Activated CD8-positive, alpha-beta memory T cell treated with anti-CD3 and anti-CD28 coated beads for 24 hours (primary cell): Measurements from ENCODE around the gene RIPOR2.
"Not testable (repeated sequence)": the region's sequence is repeated elsewhere in the genome, so short reads cannot be mapped to it uniquely, and the experiment has no call there.

Experiments
- DNase-seq: peaks from one replicate; pipeline ENCODE4 v3.0.0-alpha.2; 2020

Gene RIPOR2

GRCh38 chr6:24757611-24758010 is 178.1 kb downstream of the RIPOR2 start:
- DNase-seq: no peak

GRCh38 chr6:24755279-24755678 is 180.5 kb downstream of the RIPOR2 start:
- no peak for DNase-seq

GRCh38 chr6:24754378-24754777 is 181.4 kb downstream of the RIPOR2 start:
- DNase-seq: not testable (repeated sequence)
